WTC11 (cell line): ENCODE results near the gene CMKLR1.

Experiments
- CTCF ChIP-seq: fragments of 200-600 bp; IDR thresholded peaks from 2 replicates; pipeline ENCODE4 v1.8.0; 2022; ENCODE audit warnings: antibody characterized with exemption
- ESRRA ChIP-seq: sonication (generic); formaldehyde crosslinking; IDR thresholded peaks from 2 replicates; pipeline ENCODE4 v1.8.1; 2022; ENCODE audit warnings: mild to moderate bottlenecking, missing genetic modification reagents, borderline replicate concordance
- TCF7 ChIP-seq: sonication (generic); formaldehyde crosslinking; IDR thresholded peaks from 2 replicates; pipeline ENCODE4 v1.8.0; 2022; ENCODE audit warnings: mild to moderate bottlenecking, low read depth, missing genetic modification reagents, moderate library complexity
- TEAD4 ChIP-seq: sonication (generic); formaldehyde crosslinking; IDR thresholded peaks from 2 replicates; pipeline ENCODE4 v1.8.0; 2022; ENCODE audit warnings: mild to moderate bottlenecking, missing genetic modification reagents
- TF ChIP-seq, protein P1 (sequence below): sonication (generic); formaldehyde crosslinking; IDR thresholded peaks from 2 replicates; pipeline ENCODE4 v1.8.0; 2022; ENCODE audit warnings: mild to moderate bottlenecking, missing genetic modification reagents

- no peak for TF ChIP-seq CTCF
- TF ChIP-seq TEAD4 (CRISPR knock-in tag), result no peak
- TF ChIP-seq TCF7, result no peak
- TF ChIP-seq, protein P1, sequence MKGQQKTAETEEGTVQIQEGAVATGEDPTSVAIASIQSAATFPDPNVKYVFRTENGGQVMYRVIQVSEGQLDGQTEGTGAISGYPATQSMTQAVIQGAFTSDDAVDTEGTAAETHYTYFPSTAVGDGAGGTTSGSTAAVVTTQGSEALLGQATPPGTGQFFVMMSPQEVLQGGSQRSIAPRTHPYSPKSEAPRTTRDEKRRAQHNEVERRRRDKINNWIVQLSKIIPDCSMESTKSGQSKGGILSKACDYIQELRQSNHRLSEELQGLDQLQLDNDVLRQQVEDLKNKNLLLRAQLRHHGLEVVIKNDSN, result no peak
- no peak for TF ChIP-seq ESRRA (CRISPR knock-in tag)
These were observed 79.1 kb downstream of the CMKLR1 start for GRCh38 chr12:108260039-108260438.
